Esophagus squamous epithelium (tissue), 5 donors: Measurements from ENCODE around the gene TSPAN18. TPM values are rescaled to one million over a fixed set of nuclear protein-coding genes. Genes with fewer than 3 reads are reported as not detected.

Experiments
- DNase-seq: peaks from one replicate; lab custom pipeline; 2025; lab: John Stamatoyannopoulos, UW
- H3K27ac ChIP-seq, 4 donors: fragments of 200-600 bp; sonication (generic); one replicate each; pipeline ENCODE4 v1.5.1; 2016 to 2019; ENCODE audit warnings: mild to moderate bottlenecking in 1 of 4
- H3K27me3 ChIP-seq, 4 donors: fragments of 200-600 bp; sonication (generic); 1 replicate in 3 of 4; 2 replicates in 1 of 4; pipeline versions ENCODE4 v1.5.1 to v1.6.0; 2017 to 2021; ENCODE audit warnings: antibody characterized with exemption in 1 of 4
- H3K36me3 ChIP-seq, 3 donors: fragments of 200-600 bp; sonication (generic); one replicate each; pipeline ENCODE4 v1.5.1; 2016 to 2019
- H3K4me1 ChIP-seq, 3 donors: fragments of 200-600 bp; sonication (generic); one replicate each; pipeline ENCODE4 v1.5.1; 2017 to 2019
- H3K4me3 ChIP-seq, 4 donors: fragments of 200-600 bp; sonication (generic); 1 replicate in 3 of 4; 2 replicates in 1 of 4; pipeline ENCODE4 v1.5.1; 2016 to 2019; ENCODE audit warnings: mild to moderate bottlenecking in 2 of 4, moderate library complexity in 1 of 4
- H3K9me3 ChIP-seq, 3 donors: fragments of 200-600 bp; sonication (generic); one replicate each; pipeline ENCODE4 v1.5.1; 2016 to 2019
- CTCF ChIP-seq, 6 experiments: fragments of 450-650 bp in 4 of 6; fragments of 200-600 bp in 2 of 6; sonication (generic) in 2 of 6; IDR thresholded peaks; one replicate each; pipeline ENCODE4 v1.5.1; 2016 to 2019; ENCODE audit warnings: antibody characterized with exemption in 6 of 6, mild to moderate bottlenecking in 4 of 6, moderate library complexity in 4 of 6
- POLR2A ChIP-seq, 4 donors: fragments of 450-650 bp; IDR thresholded peaks; one replicate each; pipeline ENCODE4 v1.6.1; 2017; ENCODE audit warnings: antibody characterized with exemption in 4 of 4, mild to moderate bottlenecking in 4 of 4, moderate library complexity in 3 of 4
- WGBS, 2 donors: methylation state at CpG; one replicate each; pipeline ENCODE4 v1.1.5; 2018; 5-methylcytosine and 5-hydroxymethylcytosine counted together
- intact Hi-C: fragments of 100-400 bp; cut with DNase I; formaldehyde crosslinking; loops from one replicate; pipeline ENCODE4 v1.15.0; 2022
- total RNA-seq, 4 donors: library from RNA; depleted of rRNA; stranded (reverse); fragments of >200 nt; gene quantifications; one replicate each; pipeline ENCODE4 v1.1.0, GENCODE V29; 2016
- donor health status: DM: yes; HTN: yes; CAD: no.

The TSPAN18 gene
- total RNA-seq, 4 donors from 2014 or later: 0.80 to 4.4 (median 2.0) TPM

DNA sequence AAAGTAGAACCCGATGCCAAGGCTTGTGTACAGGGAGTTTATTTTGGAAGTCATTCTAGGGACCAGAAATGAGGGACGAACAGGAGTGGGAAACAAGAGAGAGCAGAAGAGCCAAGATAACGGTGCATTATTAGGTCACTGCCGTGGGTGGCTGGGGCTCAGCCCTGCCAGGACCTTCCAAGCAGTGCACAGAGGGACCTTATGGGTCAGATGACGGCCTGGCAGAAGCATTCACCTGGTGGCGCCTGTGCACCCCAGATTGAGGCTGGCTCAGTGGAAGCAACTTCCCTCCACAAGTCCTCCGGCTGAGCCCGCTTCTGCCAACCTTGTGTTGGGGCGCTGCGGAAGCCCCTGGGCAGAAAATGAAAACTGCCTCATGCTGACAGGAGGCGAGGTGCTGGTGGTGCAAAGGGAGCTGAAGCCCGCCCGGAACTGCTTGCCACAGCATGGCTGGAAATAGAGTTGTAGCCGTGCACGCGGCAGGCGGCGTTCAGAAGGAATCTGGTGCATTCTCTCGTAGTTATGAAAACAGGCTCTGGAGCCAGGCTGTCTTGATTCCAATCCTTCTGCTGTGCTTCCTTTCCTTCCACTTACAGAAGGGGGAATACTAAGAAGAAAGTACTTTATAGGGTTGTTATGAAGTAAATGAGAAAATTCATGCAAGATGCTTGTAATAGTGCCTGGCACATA, 246.1 kb downstream of the TSPAN18 start:
- TF ChIP-seq POLR2A (IDR thresholded peaks at IDR 0.05) (no peak), CTCF (IDR thresholded peaks at IDR 0.05) (no peak)
- Histone ChIP-seq H3K4me3 (no peak overlapping the region), H3K9me3 (no peaks in the 10 kb centered on the region), H3K36me3 (no peaks in the 10 kb centered on the region), H3K27me3 (peaks cover 0 to 30% (median 0%) of the 10 kb centered on the region in 4 donors), H3K4me1 (peaks cover 0 to 17% (median 3%) of the 10 kb centered on the region in 3 donors), H3K27ac (no peak overlapping the region)
- DNase-seq: no peak
- intact Hi-C loops: no loop called here
- 68 to 84% methylated on average over 11 to 12 of the region's 19 CpGs for WGBS, 2 donors

GRCh38 chr11:44973632-44974401, 247.1 kb downstream of the TSPAN18 start:
- peaks cover 0 to 30% (median 0%) of the 10 kb centered on the region in 4 donors for H3K27me3 ChIP-seq
- no peak for TF ChIP-seq POLR2A (IDR thresholded peaks at IDR 0.05)
- TF ChIP-seq CTCF (IDR thresholded peaks at IDR 0.05): no peak
- H3K27ac ChIP-seq: no peak overlapping the region
- no peaks in the 10 kb centered on the region for H3K9me3 ChIP-seq
- 72 to 90% methylated on average over 5 to 11 of the region's 13 CpGs for WGBS, 2 donors
- no peaks in the 10 kb centered on the region for H3K36me3 ChIP-seq
- DNase-seq: no peak
- H3K4me1 ChIP-seq: peaks cover 0 to 19% (median 11%) of the 10 kb centered on the region in 3 donors
- intact Hi-C loops: no loop called here
- no peak overlapping the region for H3K4me3 ChIP-seq

DNA sequence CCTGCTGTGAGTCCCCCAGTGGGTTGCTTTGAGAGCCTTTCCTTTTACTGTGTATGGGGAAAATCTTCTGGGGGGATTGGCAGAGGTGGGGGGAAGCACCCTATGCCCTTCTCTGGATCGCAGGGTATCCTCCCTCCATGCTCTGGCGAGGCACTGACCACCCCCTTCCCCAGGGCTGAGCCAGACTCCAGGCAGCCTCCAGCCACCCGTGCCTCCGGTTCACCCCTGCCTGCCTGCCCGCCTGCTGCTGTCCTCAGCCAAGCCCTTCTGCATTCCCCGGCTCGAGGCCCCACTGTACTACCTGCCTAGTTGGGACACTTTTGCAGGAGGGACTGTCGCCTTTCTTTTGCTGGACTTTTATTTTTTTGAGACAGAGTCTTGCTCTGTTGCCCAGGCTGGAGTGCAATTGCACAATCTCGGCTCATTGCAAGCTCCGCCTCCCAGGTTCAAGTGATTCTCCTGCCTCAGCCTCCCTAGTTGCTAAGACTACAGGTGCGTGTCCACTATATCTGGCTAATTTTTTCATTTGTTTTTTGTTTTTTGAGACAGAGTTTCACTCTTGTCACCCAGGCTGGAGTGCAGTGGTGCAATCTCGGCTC, 247.7 kb downstream of the TSPAN18 start:
- no peak for TF ChIP-seq CTCF (IDR thresholded peaks at IDR 0.05)
- no peak for TF ChIP-seq POLR2A (IDR thresholded peaks at IDR 0.05)
- no peaks in the 10 kb centered on the region for H3K36me3 ChIP-seq
- H3K9me3 ChIP-seq: no peaks in the 10 kb centered on the region
- H3K27me3 ChIP-seq: peaks cover 0 to 30% (median 0%) of the 10 kb centered on the region in 4 donors
- no peak overlapping the region for H3K4me3 ChIP-seq
- WGBS, 2 donors: 79 to 88% methylated on average over 10 to 12 of the region's 12 CpGs
- peaks cover 5 to 26% (median 17%) of the 10 kb centered on the region in 3 donors for H3K4me1 ChIP-seq
- intact Hi-C loops: no loop called here
- no peak overlapping the region for H3K27ac ChIP-seq
- no peak for DNase-seq

DNA sequence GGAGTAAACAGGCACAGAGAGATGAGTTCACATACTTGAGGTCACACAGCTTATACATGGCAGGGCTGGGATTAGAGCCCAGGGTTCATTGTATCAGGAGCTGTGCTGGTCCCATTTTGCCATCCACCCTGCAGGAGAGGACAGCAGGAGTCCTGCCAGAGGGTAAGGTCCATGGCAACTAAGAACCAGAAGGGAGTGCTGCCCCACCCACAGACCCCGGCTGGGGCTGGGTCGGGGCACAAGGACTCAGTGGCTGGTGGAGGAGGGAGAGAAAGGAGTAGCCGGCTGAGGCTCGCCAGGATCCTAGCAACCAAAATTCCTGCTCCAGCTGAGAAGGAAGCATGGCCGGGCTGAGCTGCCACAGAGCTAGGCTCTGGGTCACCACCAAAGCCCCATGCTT, 249.8 kb downstream of the TSPAN18 start:
- peaks cover 0 to 26% (median 0%) of the 10 kb centered on the region in 4 donors for H3K27me3 ChIP-seq
- TF ChIP-seq POLR2A (IDR thresholded peaks at IDR 0.05) (no peak), CTCF (IDR thresholded peaks at IDR 0.05) (no peak)
- no peak overlapping the region for H3K27ac ChIP-seq
- H3K4me1 ChIP-seq: peaks cover 5 to 43% (median 28%) of the 10 kb centered on the region in 3 donors
- H3K4me3 ChIP-seq: no peak overlapping the region
- no peak for DNase-seq
- intact Hi-C loops: no loop called here
- no peaks in the 10 kb centered on the region for H3K36me3 ChIP-seq
- no peaks in the 10 kb centered on the region for H3K9me3 ChIP-seq
- 78 to 89% methylated on average over 3 to 5 of the region's 5 CpGs for WGBS, 2 donors
